GM19025 (cell line): ENCODE data around the gene LRCOL1.

Experiments used
- ATAC-seq: cut with Tn5 transposase; IDR thresholded peaks from one replicate; pipeline ENCODE4 v1.9.1; 2021; ENCODE audit warnings: mild to moderate bottlenecking, low read depth, moderate library complexity; ENCODE audit not compliant: unreplicated experiment

The LRCOL1 gene

DNA sequence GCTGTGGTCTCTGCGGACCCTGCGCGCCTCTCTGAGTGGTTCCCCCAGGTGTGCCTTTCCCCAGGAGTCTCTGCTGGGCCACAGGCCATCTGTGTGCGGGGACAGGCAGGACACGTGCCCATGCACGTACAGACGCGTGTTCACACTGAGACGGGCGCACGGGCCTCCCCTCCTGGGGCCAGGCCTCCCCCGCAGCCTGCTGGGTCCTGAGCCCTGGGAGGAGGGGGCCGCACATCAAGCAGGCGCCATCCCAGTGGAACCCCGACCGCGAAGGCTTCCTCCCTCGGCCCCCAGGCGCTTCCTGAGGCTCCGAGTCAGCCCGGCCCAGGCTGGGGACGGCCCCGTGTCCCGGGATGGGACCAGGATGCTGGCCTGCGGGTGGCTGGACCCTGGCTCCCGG is 39.7 kb downstream of the LRCOL1 start:
- no peak for ATAC-seq

- ATAC-seq = no peak
These were observed 40.4 kb downstream of the LRCOL1 start for GRCh38 chr12:132569856-132570480.

DNA sequence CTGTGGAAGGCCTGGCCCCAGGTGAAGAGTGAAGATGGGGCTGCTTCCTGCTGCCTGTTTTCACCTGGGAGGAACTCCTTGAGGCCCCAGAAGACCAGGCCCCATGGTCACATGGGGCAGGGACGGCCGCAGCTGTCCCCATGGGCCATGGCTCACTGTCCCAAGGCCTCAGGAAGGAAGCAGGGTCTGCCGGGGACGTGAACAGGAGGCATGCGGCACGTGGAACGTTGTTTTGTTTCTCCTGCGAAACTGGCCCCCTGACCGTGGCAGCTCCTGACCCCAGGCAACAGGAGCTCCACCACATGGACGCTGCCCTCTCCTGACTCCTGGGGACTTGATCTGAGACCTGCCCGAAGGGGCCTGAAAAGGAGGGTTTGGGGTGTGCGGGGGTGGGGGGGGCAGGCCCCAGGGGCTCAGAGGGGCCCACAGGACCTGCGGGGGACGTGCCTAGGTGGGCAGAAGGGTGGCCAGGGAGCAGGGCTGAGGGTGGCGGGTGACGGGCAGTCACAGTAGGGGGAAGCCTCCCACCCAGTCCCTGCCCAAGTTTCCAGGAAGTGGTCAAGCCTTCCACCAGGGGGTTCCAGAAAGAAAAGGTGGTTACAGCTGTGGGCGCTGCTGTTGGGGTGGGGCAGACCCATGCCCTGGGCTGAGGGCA is 41.4 kb downstream of the LRCOL1 start:
- no peak for ATAC-seq

DNA sequence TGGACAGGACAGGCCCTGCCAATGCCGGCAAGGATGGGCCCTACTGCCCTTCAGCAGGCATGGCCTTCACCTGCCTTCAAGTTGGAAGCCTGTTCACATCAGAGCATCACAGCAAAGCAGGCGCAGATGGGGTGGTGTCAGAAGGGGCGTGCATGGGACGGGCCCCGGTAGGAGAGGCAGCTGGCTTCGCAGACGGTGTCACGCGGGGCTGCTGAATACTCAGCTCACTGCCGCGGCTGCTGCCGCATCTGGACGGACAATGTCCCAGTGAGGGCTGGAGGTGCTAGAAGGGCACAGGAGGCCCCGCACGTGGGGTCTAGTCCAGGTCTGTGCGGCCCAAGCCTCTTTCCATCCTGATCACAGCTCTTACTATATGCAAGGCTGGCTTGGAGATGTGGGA is 42.1 kb downstream of the LRCOL1 start:
- ATAC-seq = no peak

- no peak for ATAC-seq
These were observed 43.8 kb downstream of the LRCOL1 start for GRCh38 chr12:132566516-132567131.

GRCh38 chr12:132565365-132565764 is 45.0 kb downstream of the LRCOL1 start:
- ATAC-seq = no peak

GRCh38 chr12:132563911-132564310 is 46.5 kb downstream of the LRCOL1 start:
- no peak for ATAC-seq

DNA sequence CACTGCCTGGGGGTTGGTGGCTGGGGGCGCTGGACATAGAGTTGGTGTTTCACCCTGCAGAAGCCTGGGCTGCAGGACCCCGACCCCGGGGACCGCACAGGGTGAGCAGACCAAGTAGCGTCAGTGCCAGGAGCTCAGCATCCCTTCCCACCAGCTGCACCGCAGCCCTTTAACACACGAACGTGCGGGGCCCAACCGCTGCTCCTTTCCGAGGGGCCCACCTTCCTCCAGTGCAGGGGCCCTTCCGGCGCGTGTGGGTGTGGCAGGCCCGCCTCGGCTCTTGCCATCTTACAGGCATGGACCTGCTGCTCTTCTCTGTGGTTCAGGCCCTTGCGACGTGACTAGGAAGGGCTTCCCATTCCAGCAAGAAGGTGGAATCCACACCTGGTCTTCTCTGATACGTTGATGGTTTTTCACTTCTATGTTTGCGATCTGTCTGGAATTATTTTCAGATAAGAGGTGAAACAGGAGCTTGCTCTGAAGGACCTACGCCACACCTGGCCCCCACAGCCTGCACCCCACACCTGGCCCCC is 47.8 kb downstream of the LRCOL1 start:
- no peak for ATAC-seq

DNA sequence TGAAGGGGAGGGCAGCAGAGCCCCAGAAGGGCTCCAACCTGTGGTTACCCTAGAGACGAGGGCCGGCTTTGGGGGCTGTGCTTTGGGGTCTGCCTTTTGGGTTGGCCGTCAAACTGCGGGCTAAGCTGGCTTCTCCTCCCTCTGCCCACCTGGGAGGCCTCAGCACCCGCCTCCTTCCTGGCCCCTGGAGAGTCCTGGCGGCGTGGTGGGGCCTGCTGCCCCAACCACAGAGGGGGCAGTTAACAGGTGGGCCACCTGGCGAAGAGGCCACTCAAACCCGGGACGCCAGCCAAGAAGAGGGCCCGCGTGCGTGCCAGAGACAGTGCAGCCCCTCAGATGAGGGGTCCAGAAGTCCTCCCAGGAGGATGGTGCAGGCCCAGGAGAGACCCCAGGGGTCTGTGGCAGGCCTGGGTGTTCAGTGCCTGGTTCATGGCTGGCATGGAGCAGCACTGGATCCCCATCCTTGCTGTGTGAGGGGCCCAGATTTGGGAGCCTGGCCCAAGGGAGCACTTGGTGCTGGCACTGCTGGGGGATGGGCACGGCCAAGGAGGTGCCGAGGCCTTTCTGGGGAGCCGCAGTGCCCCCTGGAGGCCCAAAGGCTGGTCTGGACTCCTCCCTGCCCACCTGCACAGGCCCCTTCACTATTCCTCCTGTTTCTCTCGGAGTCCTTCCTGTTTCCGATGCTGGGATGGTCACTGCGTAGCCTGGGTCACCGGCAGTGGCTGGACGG is 48.8 kb downstream of the LRCOL1 start:
- no peak for ATAC-seq

- ATAC-seq = no peak
These were observed 49.6 kb downstream of the LRCOL1 start for GRCh38 chr12:132560614-132561426.

DNA sequence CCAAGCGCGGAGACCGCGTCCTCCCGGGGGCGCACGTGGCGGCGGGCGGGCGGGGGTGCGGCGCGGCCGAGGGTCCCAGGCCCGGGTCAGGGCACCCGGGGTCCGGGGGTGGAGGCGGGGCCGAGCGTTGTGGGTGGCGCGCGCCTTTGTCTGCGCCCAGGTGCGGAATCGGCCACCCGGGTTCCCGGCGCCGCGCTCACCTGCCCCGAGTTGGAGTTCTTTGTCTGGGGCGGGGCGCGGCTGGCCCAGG is 50.1 kb downstream of the LRCOL1 start:
- no peak for ATAC-seq

- ATAC-seq = no peak
These were observed 50.6 kb downstream of the LRCOL1 start for GRCh38 chr12:132559652-132560363.

DNA sequence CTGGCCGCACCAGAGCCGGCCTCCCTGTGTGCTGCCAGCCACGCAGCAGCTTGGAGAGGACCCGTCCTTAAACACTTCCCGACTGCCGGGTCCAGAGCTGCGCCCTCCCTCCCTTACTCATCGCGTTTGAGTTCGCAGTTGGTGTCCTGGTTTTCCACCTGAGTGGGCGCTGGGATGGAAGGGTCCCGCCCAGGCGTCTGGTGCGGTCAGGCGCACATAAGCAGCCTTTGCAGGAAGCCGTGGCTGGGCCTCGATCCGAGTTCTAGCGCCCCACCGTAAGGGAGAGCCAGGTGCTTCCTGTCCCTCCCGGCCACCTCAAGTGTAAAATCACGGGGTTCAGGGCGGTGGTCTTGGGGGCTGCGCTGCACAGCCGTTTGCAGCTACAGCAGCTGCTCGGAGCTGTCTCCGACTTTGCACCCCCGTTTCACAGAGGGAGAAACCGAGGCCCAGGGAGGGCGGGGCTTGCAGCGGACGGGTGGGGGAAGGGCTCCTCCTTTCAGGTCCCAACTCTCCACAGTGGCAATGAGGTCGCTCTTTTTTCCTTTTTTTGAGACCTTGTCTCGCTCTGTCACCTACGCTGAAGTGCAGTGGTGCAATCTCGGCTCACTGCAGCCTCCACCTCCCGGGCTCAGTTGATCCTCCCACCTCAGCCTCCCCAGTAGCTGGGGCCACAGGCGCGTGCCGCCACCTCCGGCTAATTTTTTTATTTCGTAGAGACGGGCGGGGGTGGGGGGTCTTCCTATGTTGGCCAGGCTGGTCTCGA is 51.3 kb downstream of the LRCOL1 start:
- ATAC-seq = no peak

DNA sequence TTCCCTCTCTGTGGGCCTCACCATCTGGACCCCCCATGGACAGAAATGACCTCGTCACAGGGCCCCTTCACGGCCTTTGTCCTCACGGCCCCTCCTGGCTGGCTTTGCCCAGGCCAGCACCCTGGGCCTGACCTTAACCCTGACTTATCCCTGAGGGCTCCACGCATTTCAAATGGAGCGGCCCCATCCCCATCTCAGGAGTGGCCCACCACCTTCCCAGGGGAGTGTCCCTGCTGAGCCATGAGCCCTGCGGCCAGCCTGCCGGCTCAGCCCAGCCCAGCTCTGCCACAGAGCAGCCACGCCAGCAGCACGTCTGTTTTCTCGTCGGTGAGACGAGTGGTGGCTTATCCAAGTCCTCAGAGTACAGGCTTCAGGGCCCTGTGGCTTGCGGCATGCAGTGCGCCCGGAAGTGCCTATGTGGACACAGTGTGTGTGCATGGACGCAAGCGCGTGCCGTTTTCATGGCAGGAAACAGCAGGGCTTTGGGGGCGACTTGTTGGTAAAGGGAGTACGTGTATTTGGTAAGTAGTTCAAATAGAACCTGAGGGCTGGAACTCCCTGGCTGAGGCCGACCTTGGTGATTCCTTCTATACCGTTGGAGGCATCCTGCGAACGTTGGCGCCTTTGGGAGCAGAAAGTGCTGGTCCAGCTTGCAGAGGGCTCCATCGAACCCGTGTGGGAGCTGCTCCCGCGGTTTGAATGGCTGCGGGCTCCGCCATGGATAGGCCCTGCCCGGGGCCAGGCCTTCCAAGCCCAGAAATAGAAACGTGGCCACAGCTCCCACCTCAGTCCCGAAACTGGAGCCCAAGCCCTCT is 52.1 kb downstream of the LRCOL1 start:
- ATAC-seq = no peak

- ATAC-seq = no peak
These were observed 52.9 kb downstream of the LRCOL1 start for GRCh38 chr12:132557291-132558015.

- no peak for ATAC-seq
These were observed 53.6 kb downstream of the LRCOL1 start for GRCh38 chr12:132556801-132557200.

- ATAC-seq = no peak
These were observed 54.2 kb downstream of the LRCOL1 start for GRCh38 chr12:132556216-132556615.

- ATAC-seq = no peak
These were observed 54.7 kb downstream of the LRCOL1 start for GRCh38 chr12:132555686-132556085.
